ENCODE measurements around the gene SPDYE4.

SPDYE4 gene

GRCh38 chr17:8800656-8801055 is 42.3 kb upstream of the SPDYE4 start:
- TF ChIP-seq CTCF (IDR thresholded peaks at IDR 0.05; ENCODE audit: extremely low read depth, insufficient read depth, missing control alignments): no peak
- no peak for DNase-seq (ENCODE audit: low spot score)
- in situ Hi-C loops (cut with MboI; ENCODE audit: low pct_unique_long_range_greater_than_20kb, low sequenced_read_pairs, unreplicated experiment): no loop called here

- in situ Hi-C loops (cut with MboI; ENCODE audit: low pct_unique_long_range_greater_than_20kb, low sequenced_read_pairs, unreplicated experiment): no loop called here
- DNase-seq (ENCODE audit: low spot score): no peak
- no peak for TF ChIP-seq CTCF (IDR thresholded peaks at IDR 0.05; ENCODE audit: extremely low read depth, insufficient read depth, missing control alignments)
These were observed 41.3 kb upstream of the SPDYE4 start for GRCh38 chr17:8799570-8800212.

GRCh38 chr17:8798846-8799569 is 40.7 kb upstream of the SPDYE4 start, which contains the start of gene MFSD6L:
MFSD6L (minus strand) TSS chr17:8799365; CDS start chr17:8799120, 245 bp downstream.
- in situ Hi-C loops (cut with MboI; ENCODE audit: low pct_unique_long_range_greater_than_20kb, low sequenced_read_pairs, unreplicated experiment): no loop called here
- no peak for DNase-seq (ENCODE audit: low spot score)
- TF ChIP-seq CTCF (IDR thresholded peaks at IDR 0.05; ENCODE audit: extremely low read depth, insufficient read depth, missing control alignments): no peak

- DNase-seq (ENCODE audit: low spot score): no peak
- TF ChIP-seq CTCF (IDR thresholded peaks at IDR 0.05; ENCODE audit: extremely low read depth, insufficient read depth, missing control alignments): no peak
- in situ Hi-C loops (cut with MboI; ENCODE audit: low pct_unique_long_range_greater_than_20kb, low sequenced_read_pairs, unreplicated experiment): no loop called here
These were observed 40.0 kb upstream of the SPDYE4 start for GRCh38 chr17:8798176-8798845.

GRCh38 chr17:8797621-8798175 is 39.4 kb upstream of the SPDYE4 start:
- TF ChIP-seq CTCF (IDR thresholded peaks at IDR 0.05; ENCODE audit: extremely low read depth, insufficient read depth, missing control alignments): no peak
- DNase-seq (ENCODE audit: low spot score): no peak
- in situ Hi-C loops (cut with MboI; ENCODE audit: low pct_unique_long_range_greater_than_20kb, low sequenced_read_pairs, unreplicated experiment): no loop called here

GRCh38 chr17:8794636-8795035 is 36.3 kb upstream of the SPDYE4 start:
- in situ Hi-C loops (cut with MboI; ENCODE audit: low pct_unique_long_range_greater_than_20kb, low sequenced_read_pairs, unreplicated experiment): no loop called here
- DNase-seq (ENCODE audit: low spot score): no peak
- no peak for TF ChIP-seq CTCF (IDR thresholded peaks at IDR 0.05; ENCODE audit: extremely low read depth, insufficient read depth, missing control alignments)
